ENCODE results near the gene RAPGEF4.

The RAPGEF4 gene

DNA sequence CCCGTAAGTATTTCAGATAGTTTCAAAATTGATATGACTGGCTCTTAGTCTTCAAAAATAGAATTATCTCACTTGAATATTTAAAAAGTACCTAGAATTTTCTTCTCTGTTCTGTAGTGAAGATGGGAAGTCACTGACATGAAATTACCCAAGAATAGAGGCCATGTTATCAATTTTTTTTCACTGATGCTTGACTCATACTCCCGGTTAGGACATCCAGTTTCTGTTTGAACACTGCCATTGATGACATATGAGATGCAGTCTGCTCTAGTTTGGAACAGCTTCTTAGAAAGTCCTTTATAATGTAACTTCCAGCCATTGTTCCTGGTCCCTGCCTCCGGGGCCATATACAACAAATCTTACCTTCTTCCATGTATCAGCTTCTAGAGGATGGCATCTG, 366.0 kb downstream of the RAPGEF4 start:
- no peak for DNase-seq (ENCODE audit: low spot score)

Measured in globus pallidus (tissue), 1 donor.